ENCODE results near the gene SPACA1.
"Not testable (repeated sequence)": the region's sequence is repeated elsewhere in the genome, so short reads cannot be mapped to it uniquely, and the experiment has no call there.

The SPACA1 gene

GRCh38 chr6:88047510-88048150, at the start of gene SPACA1:
Gene SPACA1 (plus strand): TSS chr6:88047841. CDS start chr6:88047906, 65 bp downstream.
- DNase-seq = no peak

GRCh38 chr6:88000713-88001112, 46.9 kb upstream of the SPACA1 start:
- no peak for DNase-seq

- DNase-seq = not testable (repeated sequence)
Observed at GRCh38 chr6:88001279-88001678, 46.4 kb upstream of the SPACA1 start.

- no peak for DNase-seq
Observed at GRCh38 chr6:88004707-88005106, 42.9 kb upstream of the SPACA1 start.

GRCh38 chr6:88006557-88006956, 41.1 kb upstream of the SPACA1 start:
- DNase-seq = no peak

GRCh38 chr6:88008411-88008810, 39.2 kb upstream of the SPACA1 start:
- DNase-seq = no peak

- DNase-seq = no peak
Observed at GRCh38 chr6:88008831-88009231, 38.8 kb upstream of the SPACA1 start.

GRCh38 chr6:88013015-88013414, 34.6 kb upstream of the SPACA1 start:
- DNase-seq = peak in 3 of 6 experiments; percentile 12 to 44 (median 42)

- DNase-seq = no peak
Observed at GRCh38 chr6:88013554-88013953, 34.1 kb upstream of the SPACA1 start.

GRCh38 chr6:88020439-88020838, 27.2 kb upstream of the SPACA1 start:
- DNase-seq = no peak

- DNase-seq = no peak
Observed at GRCh38 chr6:88024696-88025095, 22.9 kb upstream of the SPACA1 start.

- DNase-seq = no peak
Observed at GRCh38 chr6:88031550-88031949, 16.1 kb upstream of the SPACA1 start.

GRCh38 chr6:88044530-88044929, 3.1 kb upstream of the SPACA1 start:
- no peak for DNase-seq

GRCh38 chr6:88045521-88046136, 2.0 kb upstream of the SPACA1 start:
- no peak for DNase-seq

- DNase-seq = no peak
Observed at GRCh38 chr6:88048578-88048977, 937 bp downstream of the SPACA1 start.

- DNase-seq = no peak
Observed at GRCh38 chr6:88050140-88050818, 2.6 kb downstream of the SPACA1 start.

GRCh38 chr6:88059191-88059590, 11.6 kb downstream of the SPACA1 start:
- no peak for DNase-seq

- DNase-seq = no peak
Observed at GRCh38 chr6:88062376-88062775, 14.7 kb downstream of the SPACA1 start.

- DNase-seq = no peak
Observed at GRCh38 chr6:88072462-88072861, 24.8 kb downstream of the SPACA1 start.

- DNase-seq = no peak
Observed at GRCh38 chr6:88074791-88075190, 27.1 kb downstream of the SPACA1 start.

GRCh38 chr6:88077305-88077704, 29.7 kb downstream of the SPACA1 start:
- DNase-seq = no peak

GRCh38 chr6:88086792-88087191, 39.2 kb downstream of the SPACA1 start:
- DNase-seq = no peak

GRCh38 chr6:88089708-88090107, 42.1 kb downstream of the SPACA1 start:
- no peak for DNase-seq

GRCh38 chr6:88105741-88106340, 58.2 kb downstream of the SPACA1 start:
- DNase-seq = no peak
